Measurements from ENCODE around the gene TEAD4.

TEAD4 gene

DNA sequence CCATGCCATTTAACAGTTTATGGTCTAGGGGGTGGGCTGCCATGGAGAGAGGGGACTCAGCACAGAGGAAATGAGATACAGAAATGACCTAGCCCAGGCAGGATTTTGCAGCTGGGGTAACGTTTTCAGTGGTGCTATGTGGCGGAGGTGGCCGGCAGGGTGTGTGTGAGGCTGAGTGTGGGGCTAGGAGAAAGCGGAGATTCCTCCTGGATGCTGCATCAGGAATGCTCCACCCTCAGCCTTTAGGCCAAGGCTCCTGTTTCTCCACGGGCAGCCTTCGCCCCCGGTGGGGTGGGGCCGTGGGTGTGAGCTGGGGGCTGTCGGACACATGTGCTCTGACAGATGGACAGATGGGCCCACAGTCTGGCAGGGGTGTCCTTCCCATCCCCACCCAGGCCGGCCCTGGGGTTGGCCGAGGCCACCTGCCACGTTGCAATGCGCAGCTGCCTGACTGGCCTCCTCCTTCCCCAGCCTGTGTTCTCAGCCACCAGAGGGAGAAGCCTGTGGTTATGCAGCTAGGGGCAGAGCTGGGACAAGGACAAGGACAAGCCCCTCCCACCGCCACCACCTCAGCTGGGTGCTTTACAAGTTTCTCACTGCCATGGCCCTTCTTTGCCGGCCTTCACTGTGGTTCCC, 44.3 kb downstream of the TEAD4 start:
- no peak for DNase-seq

GRCh38 chr12:3004655-3005565, 45.7 kb downstream of the TEAD4 start:
- no peak for DNase-seq

DNA sequence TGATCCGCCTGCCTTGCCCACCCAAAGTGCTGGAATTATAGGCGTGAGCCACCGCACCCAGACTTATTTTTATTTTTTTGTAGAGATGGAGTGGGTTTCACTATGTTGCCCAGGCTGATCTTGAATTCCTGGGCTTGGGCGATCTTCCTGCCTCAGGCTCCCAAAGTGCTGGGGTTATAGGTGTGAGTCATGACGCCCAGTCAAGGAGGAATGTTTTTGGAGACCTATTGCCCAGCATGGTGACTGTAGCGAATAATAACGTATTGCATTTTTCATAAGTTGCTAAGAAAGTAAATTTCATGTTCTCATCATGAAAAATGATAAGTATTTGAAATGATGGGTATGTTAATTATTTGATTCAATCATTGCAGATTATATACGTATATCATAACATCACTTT, 46.5 kb downstream of the TEAD4 start:
- DNase-seq = no peak

DNA sequence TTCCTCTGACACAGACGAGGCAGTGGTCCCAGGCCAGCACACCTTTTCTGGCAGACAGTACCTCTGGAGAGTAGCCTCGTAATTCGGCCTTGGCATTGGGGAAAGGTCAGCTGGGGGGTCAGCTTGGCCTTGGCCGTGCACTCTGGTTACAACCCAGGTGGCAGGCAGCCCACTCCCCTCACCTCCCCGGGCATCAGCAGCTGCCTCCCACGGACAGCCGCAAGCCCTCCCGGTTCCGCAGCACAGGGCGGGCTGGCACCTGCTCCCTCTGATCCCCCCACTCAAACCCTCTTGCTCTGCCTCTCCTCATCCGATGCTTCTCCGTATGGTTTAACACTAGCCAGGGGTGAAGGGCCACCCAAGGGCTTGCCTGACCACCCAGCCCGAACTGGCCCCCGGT, 50.6 kb downstream of the TEAD4 start:
- DNase-seq = no peak

GRCh38 chr12:3010214-3010930, 51.2 kb downstream of the TEAD4 start:
- DNase-seq = no peak

DNA sequence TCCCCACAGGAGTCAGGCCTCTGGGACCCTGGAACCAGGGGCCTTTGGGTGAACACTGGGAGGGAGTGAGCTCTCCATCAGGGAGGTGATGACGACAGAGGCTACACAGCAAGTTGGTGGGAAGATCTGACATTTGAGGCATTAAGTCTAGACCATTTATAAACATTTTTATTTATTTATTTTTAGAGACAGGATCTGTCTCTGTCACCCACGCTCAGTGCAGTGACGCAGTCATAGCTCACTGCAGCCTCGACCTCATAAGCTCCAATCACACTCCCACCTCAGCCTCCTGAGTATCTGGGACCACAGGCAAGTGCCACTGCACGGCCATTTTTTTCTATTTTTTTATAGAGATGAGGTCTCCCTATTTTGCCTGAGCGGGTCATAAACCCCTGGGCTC, 53.6 kb downstream of the TEAD4 start:
- no peak for DNase-seq

DNA sequence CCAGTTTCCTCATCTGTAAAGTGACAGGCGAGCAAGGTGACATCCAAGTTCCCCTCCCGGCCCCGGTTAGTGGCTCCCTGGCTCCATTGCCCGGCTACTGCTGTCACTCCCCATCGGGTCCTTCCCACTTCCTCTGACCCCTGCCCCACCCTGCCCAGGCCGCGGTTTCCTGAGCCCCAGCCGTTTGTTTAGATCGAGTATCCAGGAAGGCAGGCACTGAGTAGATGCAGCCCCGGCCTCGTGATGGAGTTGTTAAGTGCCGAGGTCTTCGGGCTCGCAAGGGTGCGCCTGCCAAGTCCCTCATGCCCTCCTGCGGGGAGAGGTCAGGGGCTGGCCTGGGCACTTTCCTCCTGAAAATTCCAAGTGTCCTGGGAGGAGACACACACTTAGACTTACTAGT, 55.4 kb downstream of the TEAD4 start:
- DNase-seq = no peak

DNA sequence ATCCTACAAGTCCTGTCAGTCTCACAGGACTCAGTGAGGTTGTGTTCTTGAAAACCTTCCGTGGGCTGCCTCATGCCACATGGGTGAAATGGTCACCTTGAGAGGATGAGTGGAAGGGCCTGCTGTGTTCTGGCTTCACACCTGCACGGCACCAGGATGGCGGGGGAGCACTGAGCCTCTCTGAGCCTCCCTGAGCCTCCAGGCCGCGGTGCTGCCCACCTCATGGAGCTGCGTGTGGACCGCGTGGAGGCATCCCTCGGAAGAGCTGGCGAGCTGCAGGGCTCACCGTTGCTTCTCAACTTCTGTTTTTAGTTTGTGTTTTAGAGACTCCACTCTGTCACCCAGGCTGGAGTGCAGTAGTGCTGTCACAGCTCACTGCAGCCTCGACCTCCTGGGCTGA, 56.2 kb downstream of the TEAD4 start:
- DNase-seq = no peak

- DNase-seq = no peak
Measured at GRCh38 chr12:3016191-3016590, 57.0 kb downstream of the TEAD4 start.

DNA sequence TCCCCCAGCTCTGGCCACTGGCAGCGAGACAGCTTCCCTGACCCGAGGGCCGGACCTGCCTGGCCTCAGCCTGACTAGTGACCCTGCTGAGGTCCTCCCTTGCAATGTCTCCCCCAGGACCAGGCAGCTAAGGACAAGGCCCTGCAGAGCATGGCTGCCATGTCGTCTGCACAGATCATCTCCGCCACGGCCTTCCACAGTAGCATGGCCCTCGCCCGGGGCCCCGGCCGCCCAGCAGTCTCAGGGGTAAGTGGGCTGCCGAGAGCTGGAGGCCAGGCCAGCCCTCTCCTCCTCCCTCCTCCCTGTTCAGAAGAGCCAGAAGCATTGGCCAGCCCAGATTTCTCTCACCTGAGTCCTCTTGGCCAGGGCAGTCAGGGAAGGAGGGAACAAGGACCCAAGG, 58.1 kb downstream of the TEAD4 start:
- DNase-seq = no peak

DNA sequence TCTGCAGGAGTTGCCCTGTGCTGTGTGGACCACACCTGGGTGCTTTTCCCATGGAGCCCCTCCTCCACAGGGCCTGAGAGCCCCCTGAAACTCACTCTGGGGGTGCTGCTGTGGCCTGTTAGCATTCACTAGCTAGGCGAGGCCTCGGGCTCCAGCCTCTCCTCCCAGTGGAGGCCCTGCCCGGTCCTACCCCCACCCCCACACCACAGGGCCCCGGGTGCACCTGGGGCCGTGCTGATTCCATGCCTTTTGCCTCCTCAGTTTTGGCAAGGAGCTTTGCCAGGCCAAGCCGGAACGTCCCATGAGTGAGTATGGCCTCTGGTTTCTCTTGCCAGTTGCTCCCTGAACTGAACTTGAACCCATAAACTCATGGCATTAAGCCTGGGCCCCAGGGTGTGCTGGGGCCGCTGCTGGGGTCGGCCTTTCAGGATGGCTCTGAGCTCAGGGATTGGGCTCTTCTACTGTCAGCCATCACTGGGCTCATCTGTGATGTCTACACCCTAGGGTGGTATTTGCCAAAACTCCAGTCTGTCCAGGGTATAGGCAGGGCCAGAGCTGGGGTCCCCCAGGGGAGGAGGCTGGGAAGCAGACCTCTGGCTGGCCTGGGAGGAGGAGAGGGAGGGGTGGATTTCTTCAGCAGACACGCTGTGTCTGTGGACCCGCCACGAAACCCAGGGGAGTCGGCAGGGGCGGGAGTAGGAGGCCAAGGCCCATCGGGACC, 59.2 kb downstream of the TEAD4 start:
- no peak for DNase-seq

DNA sequence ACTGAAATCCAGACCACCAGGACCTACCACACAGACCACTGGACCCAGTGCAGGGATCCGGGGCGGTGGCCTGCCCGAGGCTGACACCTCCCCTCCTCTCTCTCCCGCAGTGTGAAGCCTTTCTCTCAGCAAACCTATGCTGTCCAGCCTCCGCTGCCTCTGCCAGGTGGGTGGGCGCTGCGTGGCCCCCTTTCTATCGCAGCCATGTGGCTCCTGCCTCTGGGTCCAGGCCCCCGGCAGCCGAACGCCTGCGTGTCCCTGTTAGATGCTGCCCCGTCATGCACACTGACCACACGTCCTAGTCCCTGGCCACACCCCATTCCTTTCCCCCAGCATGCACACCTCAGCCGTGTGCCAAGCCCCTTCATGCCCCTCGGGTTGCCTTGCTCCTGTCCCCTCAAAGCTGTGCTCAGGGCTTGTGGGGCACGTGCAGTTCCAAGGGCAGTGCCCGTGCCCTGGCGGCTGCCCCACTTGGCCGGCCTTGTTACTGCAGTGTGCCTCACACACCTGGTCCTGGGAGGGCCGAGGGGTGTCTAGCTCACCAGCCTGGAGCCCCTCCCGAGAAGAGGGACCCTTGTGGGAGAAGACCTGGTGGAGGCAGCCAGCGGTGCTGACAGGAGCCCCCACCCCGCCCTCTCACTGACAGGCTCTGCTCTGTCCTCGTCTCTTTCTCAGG, 59.9 kb downstream of the TEAD4 start:
- no peak for DNase-seq

DNA sequence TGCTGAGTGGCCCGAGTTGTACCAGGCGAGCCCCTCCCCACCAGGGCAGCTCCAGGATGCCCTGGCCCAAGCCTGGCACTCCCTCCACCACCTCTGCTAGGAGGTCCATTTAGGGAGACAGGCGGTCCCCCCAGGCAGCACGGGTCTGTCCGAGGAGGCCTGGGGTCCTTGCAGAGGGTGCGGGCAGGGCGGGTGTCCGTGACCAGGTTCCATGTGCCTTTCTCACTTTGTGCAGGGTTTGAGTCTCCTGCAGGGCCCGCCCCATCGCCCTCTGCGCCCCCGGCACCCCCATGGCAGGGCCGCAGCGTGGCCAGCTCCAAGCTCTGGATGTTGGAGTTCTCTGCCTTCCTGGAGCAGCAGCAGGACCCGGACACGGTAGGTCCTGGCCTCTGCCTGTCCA, 61.2 kb downstream of the TEAD4 start:
- no peak for DNase-seq

- DNase-seq = no peak
Measured at GRCh38 chr12:3020850-3021435, 61.7 kb downstream of the TEAD4 start.

DNA sequence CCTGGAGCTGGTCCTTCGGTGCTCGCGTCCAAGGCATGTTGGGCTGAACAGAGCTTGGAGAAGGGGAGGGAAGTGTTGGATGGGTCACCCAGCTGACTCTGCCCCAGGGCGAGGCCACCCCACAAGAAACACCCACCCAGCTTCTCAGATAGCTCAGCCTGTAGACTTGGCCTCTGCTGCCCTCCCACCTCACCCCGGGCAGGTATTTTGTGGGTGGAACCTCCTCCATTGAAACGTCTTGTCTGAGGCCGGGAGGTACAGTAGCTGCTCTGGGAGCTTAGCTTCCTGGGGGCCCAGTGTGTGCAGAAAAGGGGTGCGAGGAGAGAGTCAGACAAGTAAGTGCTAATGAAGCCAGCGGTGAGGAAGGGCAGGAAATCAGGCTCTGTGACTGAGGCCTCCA, 63.2 kb downstream of the TEAD4 start:
- no peak for DNase-seq

- DNase-seq = no peak
Measured at GRCh38 chr12:3022961-3023360, 63.8 kb downstream of the TEAD4 start.

DNA sequence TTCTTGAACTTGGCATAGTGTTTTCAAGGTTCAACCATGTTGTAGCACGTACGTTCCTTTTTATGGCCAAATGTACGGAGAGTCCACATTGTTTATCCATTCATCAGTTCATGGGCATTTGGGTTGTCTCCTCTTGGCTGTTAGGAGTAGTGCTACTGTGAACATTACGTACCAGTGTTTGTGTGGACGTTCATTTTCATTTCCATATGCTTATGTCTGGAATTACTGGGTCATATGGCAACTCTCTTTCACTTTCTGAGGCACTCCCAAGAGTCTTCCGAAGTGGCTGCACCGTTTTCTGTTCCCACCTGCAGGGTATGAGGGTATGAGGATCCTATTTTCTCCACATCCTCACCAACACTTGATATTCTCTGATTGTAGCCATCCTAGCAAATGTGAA, 68.9 kb downstream of the TEAD4 start:
- no peak for DNase-seq

DNA sequence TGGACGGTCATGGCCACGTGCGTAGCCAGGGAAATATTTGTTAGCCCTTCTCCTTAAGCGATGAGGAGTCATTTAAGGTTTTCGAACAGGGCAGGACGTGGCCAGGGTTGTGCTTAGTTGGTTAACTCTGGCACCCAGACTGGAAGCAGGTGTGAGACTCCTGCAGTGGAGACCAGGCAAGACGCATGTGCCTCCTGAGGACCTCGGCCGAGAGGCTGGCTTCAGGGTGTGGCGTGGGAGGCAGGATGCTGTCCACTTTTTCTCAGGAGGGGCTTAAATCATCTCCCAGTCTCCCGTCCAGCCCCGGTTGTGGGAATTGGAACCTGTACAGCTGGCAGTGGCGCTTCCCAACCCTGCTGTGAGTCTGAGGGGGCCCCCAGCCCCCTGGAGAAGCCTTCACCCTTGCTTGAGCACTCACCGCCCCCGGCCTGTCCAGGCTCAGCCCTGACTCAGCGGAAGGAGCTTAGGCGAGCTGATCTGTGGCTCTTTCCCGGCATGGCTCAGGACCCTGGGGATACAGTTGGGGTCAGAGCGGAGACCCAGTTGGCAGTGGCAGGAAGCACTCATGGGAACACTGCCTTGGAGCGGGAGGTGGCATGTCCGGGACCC, 71.7 kb downstream of the TEAD4 start:
- no peak for DNase-seq

DNA sequence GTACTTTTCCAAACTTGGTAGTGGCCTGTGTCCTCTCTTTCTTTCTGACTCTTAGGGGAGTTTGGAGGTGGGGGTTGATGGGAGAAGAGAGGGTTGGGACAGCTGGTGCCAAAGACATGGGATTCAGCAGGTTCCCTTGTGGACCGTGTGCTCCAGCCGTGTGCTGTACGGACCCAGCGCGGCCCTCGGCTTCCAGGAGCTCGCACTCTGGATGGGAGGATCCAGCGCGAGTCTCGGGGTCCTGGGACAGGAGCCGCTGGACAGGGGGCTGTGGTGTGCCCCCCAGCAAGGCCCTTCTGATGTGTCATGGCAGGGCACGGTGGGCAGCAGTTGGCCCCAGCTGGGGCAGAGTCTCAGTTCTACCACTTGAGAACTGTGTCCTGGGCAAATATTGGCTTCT, 73.0 kb downstream of the TEAD4 start:
- no peak for DNase-seq

DNA sequence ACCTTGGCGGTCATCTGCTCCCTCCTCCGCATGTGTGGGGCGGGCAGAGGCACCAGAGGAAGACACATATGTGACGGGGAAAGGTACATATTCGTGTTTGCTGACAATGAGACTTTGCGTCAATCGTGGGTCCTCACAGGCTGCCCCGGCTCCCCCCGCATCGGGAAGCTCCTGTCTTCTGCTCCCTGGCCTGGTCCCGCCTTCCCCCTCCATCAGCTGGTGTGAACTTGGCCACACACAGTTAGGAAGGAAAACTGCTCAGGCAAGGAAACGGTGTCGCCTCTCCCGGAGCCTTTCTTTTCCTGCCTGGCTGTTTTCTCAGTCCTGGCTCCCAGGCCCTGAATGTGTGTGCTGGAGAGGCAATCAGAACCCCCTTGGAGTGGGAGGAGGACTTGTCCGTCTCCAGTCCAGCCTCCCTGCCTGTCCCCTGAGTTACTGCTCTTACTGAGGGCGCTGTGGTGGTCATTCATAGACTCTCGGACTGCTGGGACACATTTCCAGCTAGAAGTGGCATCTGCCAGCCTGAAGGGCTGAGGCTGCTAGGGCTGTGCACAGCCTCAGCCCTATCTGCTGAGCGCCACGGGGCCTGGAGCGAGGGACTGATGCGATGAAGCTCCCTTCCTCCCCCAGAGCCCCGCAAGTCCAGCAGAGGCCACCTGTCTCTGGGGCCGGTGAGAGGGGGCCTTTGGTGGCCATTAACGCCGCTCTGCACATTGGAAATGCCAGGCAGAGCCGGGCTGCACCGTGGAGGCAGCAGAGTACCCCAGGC, 73.8 kb downstream of the TEAD4 start:
- DNase-seq = no peak

GRCh38 chr12:3033539-3033867, 74.3 kb downstream of the TEAD4 start:
- no peak for DNase-seq
